ENCODE measurements around the gene NPBWR2. TPM values are rescaled to one million over a fixed set of nuclear protein-coding genes. Genes with fewer than 3 reads are reported as not detected.

The NPBWR2 gene
- polyA plus RNA-seq, 3 donors: not detected

DNA sequence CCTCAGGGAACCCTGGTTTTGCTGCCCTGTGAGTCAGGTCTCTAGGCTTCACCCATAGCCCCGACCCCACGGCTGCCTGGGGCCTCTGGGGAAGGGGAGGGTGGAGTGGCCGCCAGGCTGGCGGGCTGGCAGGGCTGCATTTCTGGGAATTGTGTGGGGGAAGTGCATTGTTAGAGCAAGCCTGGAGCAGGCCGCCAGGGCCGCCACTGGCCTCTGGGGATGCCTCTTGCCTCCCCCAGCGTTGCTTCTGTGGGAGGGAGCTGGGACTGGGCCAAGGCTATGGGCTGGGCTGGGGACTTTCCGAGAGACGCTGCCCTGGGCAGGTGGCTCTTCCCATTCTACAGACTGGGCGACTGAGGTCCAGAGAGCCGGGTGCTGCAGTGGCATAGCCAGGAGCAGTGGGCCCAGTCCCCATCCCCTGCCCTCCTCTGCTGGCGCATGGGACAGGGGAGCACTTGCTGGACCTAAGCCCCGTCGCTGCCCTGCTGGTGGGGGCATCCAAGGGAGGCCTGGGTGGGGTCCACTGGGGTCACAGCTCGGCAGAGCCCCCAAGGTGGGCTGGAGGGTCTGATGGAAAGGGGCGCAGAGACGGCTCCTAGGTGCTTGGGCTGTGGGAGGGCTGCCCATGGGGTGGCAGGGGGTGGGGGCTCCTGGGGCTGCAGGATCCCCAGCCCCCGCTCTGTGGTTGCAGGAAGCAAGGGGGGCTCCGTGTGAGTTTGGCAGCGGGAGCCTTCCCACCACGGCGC lies 51.3 kb downstream of the NPBWR2 start:
- 31 to 41% (median 33%) methylated on average over 18 to 22 of the region's 22 CpGs for WGBS, 3 donors

DNA sequence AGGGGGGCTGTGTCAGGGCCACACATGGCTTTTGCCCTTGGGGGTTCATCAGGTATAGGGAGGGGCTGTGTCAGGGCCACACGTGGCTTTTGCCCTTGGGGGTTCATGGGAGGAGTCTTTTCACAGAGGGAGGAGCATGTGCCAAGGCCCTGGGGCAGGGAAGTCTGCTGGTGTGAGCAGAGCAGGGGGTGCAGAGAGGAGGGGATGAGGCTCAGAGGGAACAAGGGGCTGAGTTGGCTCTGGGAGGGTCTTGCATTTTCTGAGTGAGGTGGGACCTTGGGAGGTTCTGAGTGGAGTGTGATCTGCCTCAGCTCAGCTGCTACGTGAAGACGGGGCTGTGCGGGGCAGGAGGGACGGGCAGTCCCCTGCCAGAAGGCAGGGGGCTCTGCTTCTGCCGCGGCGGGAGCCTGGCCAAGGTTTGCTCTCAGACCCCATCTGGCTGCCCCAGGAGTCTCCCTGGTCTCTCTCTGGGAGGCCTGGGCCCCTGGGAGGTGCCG lies 51.9 kb downstream of the NPBWR2 start:
- no peak overlapping the region for H3K27ac ChIP-seq (ENCODE audit: low read depth, low read length)
- 56 to 80% (median 65%) methylated on average over 9 of the region's 9 CpGs for WGBS, 3 donors

More for the DNA sequence above, 51.3 kb downstream of the NPBWR2 start:
- no peak overlapping the region for H3K27ac ChIP-seq (ENCODE audit: low read depth, low read length)

DNA sequence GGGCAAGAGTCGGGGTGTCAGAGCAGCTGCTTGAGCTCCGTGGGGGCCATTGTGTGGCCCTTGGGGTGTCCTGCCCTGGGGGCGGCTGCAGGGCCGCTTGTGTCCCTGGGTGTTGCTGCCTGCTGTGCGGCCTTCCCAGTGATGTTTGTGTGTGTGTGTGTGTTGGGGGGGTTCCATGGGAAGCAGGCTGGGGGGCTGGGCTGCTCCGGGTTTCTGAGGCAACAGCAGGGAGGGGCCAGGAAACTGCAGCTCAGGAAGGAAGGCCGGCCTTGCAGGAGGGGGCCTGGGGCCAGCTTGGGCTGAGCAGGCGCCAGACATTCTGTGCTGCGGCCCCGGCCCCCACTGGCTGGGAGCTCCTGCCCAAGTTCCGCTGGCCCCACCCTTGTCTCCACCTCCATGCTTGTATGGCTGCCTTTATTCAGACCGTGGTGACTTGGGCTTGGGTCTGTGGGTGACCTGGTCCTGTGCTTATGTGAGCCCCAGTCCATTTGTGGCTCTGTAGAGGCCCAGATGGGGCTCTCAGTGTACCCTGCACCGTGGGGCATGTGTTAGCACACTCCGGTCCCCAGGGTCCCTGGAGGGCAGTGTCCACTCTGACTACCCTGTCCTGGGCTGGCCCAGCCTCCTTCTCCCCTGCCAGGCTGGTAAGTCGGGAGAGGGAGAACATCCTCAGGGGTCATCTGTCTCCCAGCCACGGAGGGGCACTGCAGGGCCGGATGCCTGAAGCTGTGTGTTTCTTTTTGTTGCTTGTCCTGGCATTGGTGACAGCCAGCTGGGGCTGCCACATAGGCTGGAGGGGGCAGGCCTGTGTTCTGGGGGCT lies 53.3 kb downstream of the NPBWR2 start:
- 18 to 36% (median 19%) methylated on average over 16 to 17 of the region's 17 CpGs for WGBS, 3 donors
- no peak overlapping the region for H3K27ac ChIP-seq (ENCODE audit: low read depth, low read length)

Other genes starting within 250 kb of the NPBWR2 start
- gene ABHD16B, start 246.1 kb downstream of the NPBWR2 start, polyA plus RNA-seq: 1 to 10 TPM in 1 of 3 donors, under 1 TPM in 1, not detected in 1; 0.72 to 1.2 TPM
- gene TPD52L2, start 242.3 kb downstream of the NPBWR2 start, polyA plus RNA-seq: 100 to 1,000 TPM in 1 of 3 donors, 10 to 100 TPM in 2; 34.8 to 109 (median 88.8) TPM
- gene DNAJC5, start 212.4 kb downstream of the NPBWR2 start, polyA plus RNA-seq: 10 to 100 TPM; 19.0 to 22.9 (median 21.1) TPM
- gene UCKL1, start 151.1 kb downstream of the NPBWR2 start, polyA plus RNA-seq: 10 to 100 TPM; 28.9 to 44.6 (median 33.1) TPM
- 10 to 100 TPM in 1 of 3 donors, 1 to 10 TPM in 2; 7.4 to 10.2 (median 9.1) TPM for gene ZNF512B, start 137.6 kb downstream of the NPBWR2 start, polyA plus RNA-seq
- gene SAMD10, start 127.9 kb downstream of the NPBWR2 start, polyA plus RNA-seq: 1 to 10 TPM; 2.0 to 2.7 (median 2.6) TPM
- 10 to 100 TPM; 28.9 to 37.2 (median 34.1) TPM for gene PRPF6, start 126.4 kb downstream of the NPBWR2 start, polyA plus RNA-seq
- gene C20orf204, start 71.4 kb downstream of the NPBWR2 start, polyA plus RNA-seq: under 1 TPM; 0.56 to 0.58 (median 0.56) TPM
- 10 to 100 TPM in 2 of 3 donors, 1 to 10 TPM in 1; 8.1 to 53.5 (median 33.4) TPM for gene SOX18, start 57.9 kb downstream of the NPBWR2 start, polyA plus RNA-seq
- 10 to 100 TPM; 17.2 to 48.5 (median 35.4) TPM for gene TCEA2, start 44.4 kb downstream of the NPBWR2 start, polyA plus RNA-seq
- 10 to 100 TPM in 2 of 3 donors, 1 to 10 TPM in 1; 4.9 to 19.9 (median 19.2) TPM for gene RGS19, start 28.0 kb downstream of the NPBWR2 start, polyA plus RNA-seq
- 1 to 10 TPM in 2 of 3 donors, under 1 TPM in 1; 0.45 to 1.2 (median 1.1) TPM for gene OPRL1, start 27.5 kb downstream of the NPBWR2 start, polyA plus RNA-seq
- under 1 TPM in 2 of 3 donors, not detected in 1; 0.27 to 0.64 TPM for gene LKAAEAR1, start 23.2 kb downstream of the NPBWR2 start, polyA plus RNA-seq
- under 1 TPM in 1 of 3 donors, not detected in 2; 0.25 TPM for gene MYT1, start 56.9 kb upstream of the NPBWR2 start, polyA plus RNA-seq
- 10 to 100 TPM; 17.5 to 29.0 (median 21.1) TPM for gene PCMTD2, start 148.2 kb upstream of the NPBWR2 start, polyA plus RNA-seq

Measured in adipose tissue (tissue), 3 donors.